Activated CD4-positive, CD25-positive, alpha-beta regulatory T cell treated with anti-CD3 and anti-CD28 coated beads, Interleukin-2, amount 50 U/mL, for 16 hours (primary cell): Measurements from ENCODE around the gene BLOC1S4.

ENCODE experiments used
- DNase-seq: peaks from one replicate; pipeline ENCODE4 v3.0.0-alpha.2; 2020; ENCODE audit warnings: low read depth, low spot score

BLOC1S4 gene

DNA sequence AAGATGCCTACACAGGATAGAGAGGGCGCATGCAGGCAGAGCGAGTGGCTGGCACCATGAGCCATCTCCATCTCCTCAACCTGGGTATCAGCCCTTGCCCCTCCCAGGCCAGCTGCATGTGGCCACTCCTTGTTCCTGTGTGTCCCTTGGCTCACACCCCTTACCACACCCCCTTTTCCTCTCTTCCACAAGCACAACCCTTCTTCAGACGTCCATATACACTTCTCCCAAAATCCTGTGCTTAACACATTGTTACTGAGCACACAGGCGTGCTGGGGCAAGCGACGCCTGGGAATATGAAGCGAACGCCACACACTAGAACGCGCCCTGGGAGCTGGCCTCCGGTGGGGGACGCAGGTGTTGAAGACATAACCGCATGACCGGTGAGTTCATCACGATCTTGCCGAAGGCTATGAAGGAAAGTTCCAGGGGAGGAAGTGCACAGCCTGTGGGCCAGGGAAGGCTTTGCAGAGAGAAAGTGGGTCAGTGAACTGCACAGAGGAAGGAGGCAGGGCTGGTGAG lies 47.4 kb downstream of the BLOC1S4 start:
- no peak for DNase-seq

DNA sequence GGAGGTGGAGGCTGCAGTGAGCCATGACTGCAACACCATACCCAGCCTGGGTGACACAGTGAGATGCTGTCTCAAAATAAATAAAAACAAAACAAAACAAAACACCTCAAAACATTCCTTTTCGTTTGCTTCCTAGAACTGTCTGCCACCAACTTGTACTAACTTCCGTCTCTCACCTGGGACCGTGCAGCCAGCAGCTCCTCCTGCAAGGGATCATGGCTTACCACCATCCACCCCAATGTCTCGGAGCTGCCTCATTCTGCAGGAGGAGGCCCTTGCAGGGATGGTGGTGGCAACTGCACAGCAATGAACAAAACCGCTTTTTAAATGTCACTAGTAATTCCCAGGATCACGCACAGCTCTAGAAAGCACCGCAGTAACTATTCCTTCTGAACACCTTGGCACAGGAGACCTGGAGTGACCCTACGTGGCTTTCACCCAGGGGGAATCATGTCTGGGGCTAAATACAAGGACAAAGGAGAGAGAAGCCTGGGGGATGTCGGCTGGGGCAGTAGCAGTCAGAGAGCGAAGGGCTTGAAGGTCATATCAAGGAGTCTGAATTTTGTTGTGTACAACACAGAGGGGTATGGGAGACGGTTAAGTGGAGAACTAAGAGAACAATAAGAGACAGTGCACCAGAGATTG lies 49.1 kb downstream of the BLOC1S4 start:
- no peak for DNase-seq

DNA sequence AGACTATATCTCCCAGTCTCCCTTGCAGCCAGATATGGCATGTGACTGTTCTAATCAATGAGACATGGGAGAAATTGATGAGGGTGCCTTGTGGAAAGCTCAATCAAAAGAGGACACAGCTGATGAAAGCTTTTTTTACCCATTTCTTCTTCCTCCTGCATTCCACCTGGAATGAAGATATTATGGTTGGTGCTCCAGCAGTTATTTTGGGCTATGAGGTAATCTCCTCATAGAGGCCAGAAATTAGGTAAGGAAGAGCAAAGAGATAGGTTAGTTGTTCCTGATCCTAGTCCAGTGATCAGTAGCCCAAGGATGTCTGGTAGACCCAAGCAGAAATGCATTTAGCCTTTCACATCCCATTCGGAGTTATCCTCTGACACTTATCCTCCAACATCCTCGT lies 49.7 kb downstream of the BLOC1S4 start:
- no peak for DNase-seq
